HG03159 (cell line): ENCODE results near the gene RAF1.

Source experiments
- ATAC-seq: cut with Tn5 transposase; IDR thresholded peaks from one replicate; pipeline ENCODE4 v1.9.1; 2021; ENCODE audit warnings: mild to moderate bottlenecking, moderate library complexity; ENCODE audit not compliant: unreplicated experiment

RAF1 gene

GRCh38 chr3:12601072-12601471 is 62.8 kb downstream of the RAF1 start:
- ATAC-seq, result no peak

- no peak for ATAC-seq
Measured at GRCh38 chr3:12598890-12599289, 65.0 kb downstream of the RAF1 start.

- ATAC-seq, result no peak
Measured at GRCh38 chr3:12593473-12593872, 70.4 kb downstream of the RAF1 start.

- no peak for ATAC-seq
Measured at GRCh38 chr3:12591997-12592715, 71.8 kb downstream of the RAF1 start.

- no peak for ATAC-seq
Measured at GRCh38 chr3:12591456-12591855, 72.5 kb downstream of the RAF1 start.

DNA sequence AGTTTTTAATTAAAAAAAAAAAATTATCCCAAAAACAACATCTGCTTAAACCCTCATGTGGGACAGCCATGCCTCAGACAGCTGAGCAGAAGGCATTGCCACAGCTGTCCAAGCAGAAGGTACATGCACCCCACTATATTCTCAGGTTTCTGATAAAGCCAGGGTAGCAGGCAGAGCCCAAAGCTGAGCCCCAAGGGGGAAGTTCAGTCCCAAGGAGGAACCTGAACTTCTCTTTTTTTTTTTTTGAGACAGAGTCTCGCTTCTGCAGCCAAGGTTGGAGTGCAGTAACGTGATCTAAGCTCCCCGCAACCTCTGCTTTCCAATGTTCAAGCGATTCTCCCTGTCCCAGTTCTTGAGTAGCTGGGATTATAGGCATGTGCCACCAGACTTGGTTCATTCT is 73.8 kb downstream of the RAF1 start:
- no peak for ATAC-seq

DNA sequence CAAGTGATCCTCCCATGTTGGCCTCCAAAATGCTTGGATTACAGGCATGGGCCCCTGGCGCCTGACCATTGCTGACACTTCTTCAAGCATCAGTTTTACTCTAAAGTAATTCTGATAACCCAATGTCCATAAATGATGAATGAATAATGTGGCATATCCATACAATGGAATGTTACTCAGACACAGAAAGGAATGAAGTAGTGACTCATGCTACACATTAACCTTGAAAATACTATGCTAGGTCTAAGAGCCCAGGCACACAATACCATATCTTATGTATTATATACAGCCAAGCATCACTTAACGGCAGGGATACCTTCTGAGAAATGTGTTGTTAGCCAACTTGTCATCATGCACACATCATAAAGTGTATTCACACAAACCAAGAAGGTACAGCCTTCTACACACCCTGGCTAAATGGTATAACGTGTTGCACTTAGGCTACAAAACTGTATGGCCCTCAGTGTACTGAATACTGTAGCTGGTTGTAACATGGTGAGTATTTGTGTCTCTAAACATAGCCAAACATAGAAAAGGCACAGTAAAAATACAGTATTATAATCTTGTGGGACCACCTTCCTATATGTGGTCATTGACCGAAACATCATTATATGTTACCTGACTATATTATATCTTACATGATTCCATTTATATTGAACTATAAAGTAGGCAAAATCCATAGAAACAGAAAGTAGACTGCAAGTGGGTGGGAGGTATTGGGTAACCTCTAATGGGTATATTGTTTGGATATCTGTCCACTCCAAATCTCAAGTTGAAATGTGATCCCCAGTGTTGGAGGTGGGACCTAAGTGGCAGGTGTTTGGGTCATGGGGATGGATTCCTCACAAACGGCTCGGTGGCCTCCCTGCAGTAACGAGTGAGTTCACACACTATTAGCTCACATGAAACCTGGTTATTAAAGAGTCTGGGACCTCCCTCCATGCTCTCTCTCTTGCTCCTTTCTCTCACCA is 75.6 kb downstream of the RAF1 start:
- no peak for ATAC-seq

DNA sequence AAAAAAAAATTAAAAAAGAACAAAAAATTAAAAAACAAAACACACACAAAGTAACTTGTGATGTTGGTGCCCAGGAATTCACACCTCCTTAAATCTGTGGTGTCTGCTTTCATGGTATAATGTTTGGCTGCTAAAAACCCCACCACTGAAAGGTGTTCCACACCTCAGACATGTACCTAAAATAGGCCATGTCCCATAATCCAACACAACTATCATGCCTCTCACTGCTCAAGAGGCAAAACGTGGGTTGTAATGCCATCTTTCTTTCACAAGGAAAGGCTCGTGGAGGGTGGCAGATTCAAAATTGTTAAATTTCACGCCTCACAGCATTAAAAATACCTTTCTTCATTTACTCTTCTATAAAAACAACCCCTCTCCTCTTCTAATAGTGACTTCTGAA is 77.5 kb downstream of the RAF1 start:
- ATAC-seq, result no peak

- ATAC-seq, result no peak
Measured at GRCh38 chr3:12585970-12586369, 77.9 kb downstream of the RAF1 start.

- ATAC-seq, result no peak
Measured at GRCh38 chr3:12585181-12585580, 78.7 kb downstream of the RAF1 start.

GRCh38 chr3:12584083-12584482 is 79.8 kb downstream of the RAF1 start:
- ATAC-seq, result no peak

DNA sequence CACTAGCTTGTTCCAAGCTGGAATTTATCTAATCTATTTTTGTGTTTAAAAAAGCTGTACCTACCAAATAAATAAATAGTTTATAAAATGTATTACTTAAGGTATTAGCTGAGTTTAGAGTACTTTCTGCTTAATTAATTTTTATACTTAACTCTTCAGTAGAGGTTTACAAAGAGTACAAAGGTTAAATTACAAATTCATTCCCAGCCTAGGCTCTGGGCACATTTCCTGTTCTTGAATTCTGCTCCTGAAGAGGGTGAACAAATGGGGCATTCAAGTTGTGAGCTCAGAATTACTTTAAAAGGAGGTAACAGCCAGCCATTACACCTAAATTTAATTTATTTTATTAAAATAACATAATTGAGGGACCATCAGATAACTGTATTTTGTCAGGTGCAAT is 80.6 kb downstream of the RAF1 start:
- no peak for ATAC-seq

DNA sequence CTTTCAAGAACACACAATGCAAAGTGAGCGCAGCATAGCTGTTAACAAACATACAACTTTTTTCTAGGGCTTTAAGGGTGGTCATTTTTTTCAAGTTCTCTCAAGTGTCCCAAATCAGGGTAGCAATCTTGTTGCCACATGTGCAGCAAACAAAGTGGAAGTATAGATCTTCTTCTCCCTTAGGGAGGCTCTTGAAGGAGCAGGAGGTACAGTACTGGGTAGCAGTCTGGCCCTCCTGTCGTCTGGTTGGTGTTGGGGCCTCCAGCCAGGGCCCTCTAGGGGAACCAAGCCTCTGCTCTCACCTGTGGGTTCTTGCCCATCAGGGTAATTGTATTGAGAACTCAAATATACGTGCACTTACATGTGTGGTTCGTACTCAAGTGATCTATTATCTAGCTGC is 81.2 kb downstream of the RAF1 start:
- no peak for ATAC-seq

DNA sequence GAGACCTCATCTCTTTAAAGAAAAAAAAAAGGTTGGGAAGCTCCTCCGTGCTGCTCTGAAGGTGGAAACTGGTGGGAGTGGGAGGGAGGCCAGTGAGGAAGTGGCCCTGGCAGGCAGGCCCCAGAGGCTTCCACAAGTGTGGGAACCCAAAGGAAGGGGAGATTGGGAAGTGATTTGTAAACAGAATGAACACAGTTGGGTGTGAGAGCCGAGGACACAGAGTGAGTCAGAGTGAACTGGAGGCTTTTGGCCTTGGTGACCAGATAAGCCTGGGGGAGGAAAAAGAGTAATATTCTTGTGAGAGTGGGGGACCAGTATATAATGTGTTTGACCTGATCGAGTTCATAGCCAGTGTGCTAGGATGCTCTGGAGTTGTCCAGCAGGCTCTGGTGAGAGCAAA is 84.0 kb downstream of the RAF1 start:
- ATAC-seq, result no peak

GRCh38 chr3:12579456-12579855 is 84.5 kb downstream of the RAF1 start:
- ATAC-seq, result no peak

- no peak for ATAC-seq
Measured at GRCh38 chr3:12578742-12579141, 85.2 kb downstream of the RAF1 start.

DNA sequence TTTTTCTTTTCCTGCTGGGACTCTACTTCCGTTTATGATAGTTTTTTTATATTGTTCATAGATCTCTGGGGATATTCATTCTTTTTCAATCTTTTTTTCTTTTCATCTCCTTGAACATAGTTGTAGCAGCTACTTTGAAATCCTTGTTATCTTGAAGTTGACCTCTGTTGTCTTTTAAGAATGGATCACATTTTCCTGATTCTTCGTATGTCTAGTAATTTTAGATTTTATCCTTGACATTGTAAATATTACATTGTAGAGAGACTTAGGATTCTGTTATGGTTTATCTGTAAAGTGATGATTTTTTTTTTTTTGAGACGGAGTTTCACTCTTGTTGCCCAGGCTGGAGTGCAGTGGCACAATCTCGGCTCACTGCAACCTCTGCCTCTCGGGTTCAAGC is 86.5 kb downstream of the RAF1 start:
- no peak for ATAC-seq

- no peak for ATAC-seq
Measured at GRCh38 chr3:12574661-12575060, 89.3 kb downstream of the RAF1 start.

DNA sequence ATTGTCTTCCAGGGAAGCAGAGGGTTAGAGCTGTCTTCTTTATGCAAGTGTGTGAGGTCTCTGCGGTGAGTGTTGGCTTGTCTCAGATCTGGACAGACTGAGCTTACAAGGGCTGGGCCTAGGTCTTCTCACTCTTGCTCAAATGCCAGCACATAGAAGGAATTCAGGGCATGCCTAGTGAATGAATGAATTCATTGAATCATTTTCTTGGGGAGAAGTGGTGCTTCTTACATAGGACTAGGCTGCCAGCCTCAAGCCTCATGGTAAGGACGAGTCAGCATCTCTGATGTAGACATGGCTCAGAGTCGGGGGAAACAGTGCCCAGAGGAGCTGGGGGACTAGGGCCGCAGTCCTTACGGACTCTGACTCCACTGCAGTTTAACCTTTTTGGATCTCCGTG is 89.8 kb downstream of the RAF1 start:
- ATAC-seq, result no peak

GRCh38 chr3:12571986-12572385 is 91.9 kb downstream of the RAF1 start:
- no peak for ATAC-seq

- no peak for ATAC-seq
Measured at GRCh38 chr3:12569836-12570235, 94.1 kb downstream of the RAF1 start.

DNA sequence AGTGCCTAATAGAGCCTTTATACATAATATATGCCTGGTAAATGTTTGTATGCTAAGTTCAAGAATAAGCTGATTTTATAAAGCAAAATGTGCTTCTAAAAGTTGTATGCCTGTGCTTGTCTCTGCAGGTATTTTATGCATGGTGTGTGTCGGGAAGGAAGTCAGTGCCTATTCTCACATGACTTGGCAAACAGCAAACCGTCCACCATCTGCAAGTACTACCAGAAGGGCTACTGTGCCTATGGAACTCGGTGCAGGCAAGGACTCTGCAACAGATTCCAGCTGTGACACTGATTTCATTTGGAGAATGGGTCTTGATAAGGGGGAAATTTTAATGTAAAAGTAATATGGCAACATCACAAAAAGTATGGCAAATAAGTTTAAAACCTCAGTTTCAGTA is 95.2 kb downstream of the RAF1 start:
- ATAC-seq, result no peak
